K562 (cell line): Measurements from ENCODE around the gene UGT1A10. TPM values are rescaled to one million over a fixed set of nuclear protein-coding genes. Genes with fewer than 3 reads are reported as not detected.

Experiments
- ATAC-seq: fragments of 200-7000 bp; cut with Tn5 transposase; 3 replicates; pipeline ENCODE4 v1.9.1; 2020; ENCODE audit warnings: moderate library complexity
- BruUV-seq: library from RNA; stranded (reverse); fragments of 400-500 nt; replicated peaks from 2 replicates; lab custom pipeline; 2021; lab: Mats Ljungman, UMichigan
- CTCF ChIA-PET: fragments of 300-600 bp; formaldehyde crosslinking; extraction: SDS; loops from one replicate; lab custom pipeline; 2021; ENCODE audit warnings: low intra/inter-chr PET ratio; lab: Yijun Ruan, JAX
- POLR2A ChIA-PET: fragments of 300-600, 350-650 bp; sonication (Branson Sonifier 250); formaldehyde crosslinking; extraction: SDS; loops from one replicate; lab custom pipeline; 2021; ENCODE audit warnings: antibody characterized with exemption, inconsistent platforms; lab: Yijun Ruan, JAX
- DNase-seq, 4 experiments: peaks; one replicate each; pipeline versions ENCODE4 v3.0.0 to v3.0.0-alpha.2; 2011 to 2018; ENCODE audit warnings: low spot score in 3 of 4, mixed read lengths in 3 of 4; ENCODE audit errors: extremely low read depth in 1 of 4
- FAIRE-seq: peaks from 2 replicates; lab custom pipeline; 2011; peaks lifted over from hg19 to GRCh38; lab: Jason Lieb, UNC
- H2AFZ ChIP-seq: 2 replicates; pipeline ENCODE4 v1.6.0; 2011; ENCODE audit warnings: low read depth, low read length, control low read depth, inconsistent platforms
- H3K27ac ChIP-seq: fragments of 200-600 bp; 3 replicates; pipeline ENCODE4 v1.8.0; 2011; ENCODE audit warnings: low read depth, mild to moderate bottlenecking, control low read depth, inconsistent platforms, low read length, moderate library complexity, mixed read lengths; ENCODE audit errors: extremely low read depth
- H3K27me3 ChIP-seq, 2 experiments: fragments of 300-600 bp in 1 of 2; 2 replicates in 1 of 2; 3 replicates in 1 of 2; pipeline versions ENCODE4 v1.6.0 to v1.8.0; 2011; ENCODE audit warnings: inconsistent platforms in 2 of 2, low read length in 2 of 2, mild to moderate bottlenecking in 1 of 2, mixed read lengths in 1 of 2, moderate library complexity in 1 of 2; ENCODE audit not compliant: control insufficient read depth in 2 of 2, insufficient read depth in 2 of 2
- H3K36me3 ChIP-seq: fragments of 300-600 bp; 3 replicates; pipeline ENCODE4 v1.8.0; 2011; ENCODE audit warnings: mild to moderate bottlenecking, low read length, inconsistent platforms; ENCODE audit not compliant: control insufficient read depth, insufficient read depth
- H3K4me1 ChIP-seq, 2 experiments: fragments of 200-600 bp in 1 of 2; replicated peaks in 1 of 2; 2 replicates in 1 of 2; 3 replicates in 1 of 2; pipeline versions ENCODE4 v1.5.1 to v1.8.0; 2011; ENCODE audit warnings: inconsistent platforms in 2 of 2, low read length in 2 of 2, mild to moderate bottlenecking in 1 of 2, mixed read lengths in 1 of 2, moderate library complexity in 1 of 2; ENCODE audit not compliant: control insufficient read depth in 2 of 2, insufficient read depth in 2 of 2
- H3K4me2 ChIP-seq: 2 replicates; pipeline ENCODE4 v1.6.1; 2011; ENCODE audit warnings: low read length, control low read depth, inconsistent platforms, mixed read lengths; ENCODE audit not compliant: insufficient read depth
- H3K4me3 ChIP-seq: fragments of 200-600 bp; sonication (generic), shearing (Covaris generic); 2 replicates; pipeline ENCODE4 v1.5.1; 2016; ENCODE audit warnings: control low read depth, inconsistent platforms
- H3K79me2 ChIP-seq: fragments of 200-600 bp; 3 replicates; pipeline ENCODE4 v1.8.0; 2011; ENCODE audit warnings: low read length, inconsistent platforms; ENCODE audit not compliant: control insufficient read depth, insufficient read depth
- H3K9ac ChIP-seq, 2 experiments: 2 replicates each; pipeline versions ENCODE4 v1.6.0 to v1.6.1; 2011; ENCODE audit warnings: low read depth in 2 of 2, low read length in 2 of 2, control low read depth in 1 of 2, inconsistent platforms in 1 of 2, mild to moderate bottlenecking in 1 of 2, mixed read lengths in 1 of 2; ENCODE audit not compliant: insufficient read depth in 1 of 2
- H3K9me1 ChIP-seq: one replicate; pipeline ENCODE4 v1.6.0; 2011; ENCODE audit warnings: inconsistent platforms, mild to moderate bottlenecking, low read length, moderate library complexity; ENCODE audit not compliant: control insufficient read depth, insufficient read depth
- H3K9me3 ChIP-seq: replicated peaks from 2 replicates; pipeline ENCODE4 v1.5.1; 2011; ENCODE audit warnings: low read depth, low read length, inconsistent platforms; ENCODE audit not compliant: control insufficient read depth, insufficient read depth
- H4K20me1 ChIP-seq: replicated peaks from 2 replicates; pipeline ENCODE4 v1.6.1; 2011; ENCODE audit warnings: low read length, inconsistent platforms, mixed read lengths; ENCODE audit not compliant: control insufficient read depth, insufficient read depth
- HDAC3 ChIP-seq: fragments of 450-650 bp; IDR thresholded peaks from 2 replicates; pipeline ENCODE4 v1.6.1; 2018; ENCODE audit warnings: borderline replicate concordance, mild to moderate bottlenecking, moderate library complexity; ENCODE audit not compliant: partially characterized antibody
- XRCC3 ChIP-seq: fragments of 450-650 bp; IDR thresholded peaks from 2 replicates; pipeline ENCODE4 v1.6.1; 2017; ENCODE audit warnings: mild to moderate bottlenecking, moderate library complexity
- ZC3H4 ChIP-seq: sonication (generic); formaldehyde crosslinking; IDR thresholded peaks from 2 replicates; pipeline ENCODE4 v1.9.0; 2021; ENCODE audit warnings: missing genetic modification reagents, borderline replicate concordance
- ZNF551 ChIP-seq: fragments of 250-450 bp; sonication (Bioruptor Pico); IDR thresholded peaks from 2 replicates; pipeline ENCODE4 v1.5.0; 2021; ENCODE audit warnings: mild to moderate bottlenecking, moderate library complexity
- ZNF75A ChIP-seq: fragments of 450-650 bp; formaldehyde crosslinking; IDR thresholded peaks from 2 replicates; pipeline ENCODE4 v1.4.0; 2020; ENCODE audit warnings: mild to moderate bottlenecking
- WGBS: fragments of 100-300 bp; shearing (Covaris generic); methylation state at CpG from one replicate; pipeline ENCODE4 v1.1.6; 2016; ENCODE audit warnings: low coverage, mixed read lengths; ENCODE audit not compliant: insufficient coverage; ENCODE audit errors: missing lambda C conversion rate; 5-methylcytosine and 5-hydroxymethylcytosine counted together
- in situ Hi-C: fragments of 300-500 bp; cut with MboI; formaldehyde crosslinking; loops from 4 replicates; pipeline ENCODE4 v1.15.0; 2018; ENCODE audit warnings: inconsistent platforms, mixed read lengths
- intact Hi-C: fragments of 100-400 bp; cut with micrococcal nuclease; formaldehyde crosslinking; loops from 2 replicates; pipeline ENCODE4 v1.14.2; 2022
- polyA plus RNA-seq, 8 experiments: library from polyadenylated mRNA; depleted of rRNA in 4 of 8; stranded (reverse) in 5 of 8; unstranded in 3 of 8; fragments of >200 nt; fragmentation: Nextera tagmentation in 2 of 8; fragmentation: Illumina TruSeq in 1 of 8; extraction: Ambion mirVana in 2 of 8; extraction: Trizol in 1 of 8; gene quantifications; 2 replicates each; pipeline versions ENCODE4 v1.2.1 to v1.2.3, GENCODE V29; 2011 to 2014; ENCODE audit warnings: inconsistent platforms in 1 of 8, missing spikeins in 1 of 8
- total RNA-seq, 7 experiments: library from RNA; depleted of rRNA in 6 of 7; stranded (reverse); fragments of >200 nt in 6 of 7; fragmentation: Illumina TruSeq in 2 of 7; extraction: Trizol in 2 of 7; gene quantifications; 2 replicates each; pipeline versions ENCODE4 v1.2.1 to v1.2.3, GENCODE V29; 2011 to 2021; ENCODE audit warnings: low replicate concordance in 1 of 7
- TF ChIP-seq, protein P1 (sequence below), 2 experiments: fragments of 450-650 bp; IDR thresholded peaks; 2 replicates each; pipeline ENCODE4 v1.6.1; 2016; ENCODE audit warnings: mild to moderate bottlenecking in 2 of 2, borderline replicate concordance in 1 of 2, low read depth in 1 of 2, moderate library complexity in 1 of 2
- TF ChIP-seq, protein P2 (sequence below): fragments of 250-450 bp; sonication (Bioruptor Pico); IDR thresholded peaks from 2 replicates; pipeline ENCODE4 v1.8.0; 2021; ENCODE audit warnings: mild to moderate bottlenecking, moderate library complexity

UGT1A10 gene
- total and polyA plus RNA-seq, 9 of the 15 experiments (the other 6 are each of a cell fraction or from before 2014, with no cell fraction given), result not detected

DNA sequence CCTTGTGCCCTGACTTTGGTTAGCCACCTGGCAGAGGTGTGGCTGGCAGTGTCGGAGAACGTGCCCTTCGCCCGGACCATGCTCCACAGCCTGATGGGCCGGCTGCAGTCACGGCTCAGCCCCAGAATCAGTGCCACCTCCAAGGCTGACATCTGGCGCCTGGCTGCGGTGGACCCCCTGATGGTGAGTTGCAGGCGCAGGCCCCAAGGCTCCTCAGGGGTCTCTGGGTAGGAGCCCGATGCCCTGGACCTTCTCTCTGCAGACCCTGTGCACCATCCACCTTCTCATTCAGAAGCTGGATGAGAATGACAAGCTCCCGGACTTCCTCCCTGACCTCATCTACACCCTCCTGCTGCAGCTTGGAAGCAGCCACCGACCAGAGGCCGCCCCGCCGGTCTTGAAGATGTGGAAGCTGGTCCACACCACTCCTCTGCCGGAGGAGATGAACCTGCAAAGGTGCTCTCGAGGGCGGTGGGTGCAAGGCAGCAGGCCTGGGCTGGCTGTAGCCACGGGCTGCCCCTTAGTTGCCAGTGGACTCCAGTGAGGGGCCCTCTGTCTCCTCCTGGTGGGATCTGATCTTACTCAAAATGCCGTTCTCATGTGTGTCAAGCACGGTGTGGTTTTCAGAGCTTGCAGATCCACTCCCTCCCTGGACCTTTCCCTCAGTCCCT is 186.0 kb downstream of the UGT1A10 start:
- H2AFZ ChIP-seq, result no peak overlapping the region
- 0% methylated on average over 9 of the region's 21 CpGs for WGBS
- ChIA-PET POLR2A (interaction anchor here (1.5 kb wide), 1 partner anchor 10 kb away, joined by 6 read pairs; no protein-coding TSS in a partner anchor), CTCF (no interaction called here)
- ATAC-seq (no peak), DNase-seq (no peak), FAIRE-seq (no peak)
- no peaks in the 10 kb centered on the region for H3K79me2 ChIP-seq
- H4K20me1 ChIP-seq, result no peaks in the 10 kb centered on the region; the same call in 1 of the 2 replicates
- in situ Hi-C loops (no loop called here), intact Hi-C loops (no loop called here)
- no peaks in the 10 kb centered on the region; a peak in 1 of 5 replicates for H3K4me1 ChIP-seq
- no peaks in the 10 kb centered on the region for H3K9me3 ChIP-seq
- no peak overlapping the region for H3K4me3 ChIP-seq
- H3K36me3 ChIP-seq, result no peaks in the 10 kb centered on the region
- H3K9me1 ChIP-seq, result no peaks in the 10 kb centered on the region
- no peak overlapping the region for H3K9ac ChIP-seq
- H3K27me3 ChIP-seq, result peaks cover 2 to 58% of the 10 kb centered on the region in 2 experiments; a peak in 3 of 5 replicates
- no peak overlapping the region for H3K27ac ChIP-seq
- BruUV-seq, result no TSS peak
- no peak overlapping the region for H3K4me2 ChIP-seq
- TF ChIP-seq XRCC3 (no peak), HDAC3 (no peak), ZNF75A (no peak), ZC3H4 (CRISPR knock-in tag) (no peak), ZNF551 (CRISPR knock-in tag) (no peak)
- TF ChIP-seq, protein P1, sequence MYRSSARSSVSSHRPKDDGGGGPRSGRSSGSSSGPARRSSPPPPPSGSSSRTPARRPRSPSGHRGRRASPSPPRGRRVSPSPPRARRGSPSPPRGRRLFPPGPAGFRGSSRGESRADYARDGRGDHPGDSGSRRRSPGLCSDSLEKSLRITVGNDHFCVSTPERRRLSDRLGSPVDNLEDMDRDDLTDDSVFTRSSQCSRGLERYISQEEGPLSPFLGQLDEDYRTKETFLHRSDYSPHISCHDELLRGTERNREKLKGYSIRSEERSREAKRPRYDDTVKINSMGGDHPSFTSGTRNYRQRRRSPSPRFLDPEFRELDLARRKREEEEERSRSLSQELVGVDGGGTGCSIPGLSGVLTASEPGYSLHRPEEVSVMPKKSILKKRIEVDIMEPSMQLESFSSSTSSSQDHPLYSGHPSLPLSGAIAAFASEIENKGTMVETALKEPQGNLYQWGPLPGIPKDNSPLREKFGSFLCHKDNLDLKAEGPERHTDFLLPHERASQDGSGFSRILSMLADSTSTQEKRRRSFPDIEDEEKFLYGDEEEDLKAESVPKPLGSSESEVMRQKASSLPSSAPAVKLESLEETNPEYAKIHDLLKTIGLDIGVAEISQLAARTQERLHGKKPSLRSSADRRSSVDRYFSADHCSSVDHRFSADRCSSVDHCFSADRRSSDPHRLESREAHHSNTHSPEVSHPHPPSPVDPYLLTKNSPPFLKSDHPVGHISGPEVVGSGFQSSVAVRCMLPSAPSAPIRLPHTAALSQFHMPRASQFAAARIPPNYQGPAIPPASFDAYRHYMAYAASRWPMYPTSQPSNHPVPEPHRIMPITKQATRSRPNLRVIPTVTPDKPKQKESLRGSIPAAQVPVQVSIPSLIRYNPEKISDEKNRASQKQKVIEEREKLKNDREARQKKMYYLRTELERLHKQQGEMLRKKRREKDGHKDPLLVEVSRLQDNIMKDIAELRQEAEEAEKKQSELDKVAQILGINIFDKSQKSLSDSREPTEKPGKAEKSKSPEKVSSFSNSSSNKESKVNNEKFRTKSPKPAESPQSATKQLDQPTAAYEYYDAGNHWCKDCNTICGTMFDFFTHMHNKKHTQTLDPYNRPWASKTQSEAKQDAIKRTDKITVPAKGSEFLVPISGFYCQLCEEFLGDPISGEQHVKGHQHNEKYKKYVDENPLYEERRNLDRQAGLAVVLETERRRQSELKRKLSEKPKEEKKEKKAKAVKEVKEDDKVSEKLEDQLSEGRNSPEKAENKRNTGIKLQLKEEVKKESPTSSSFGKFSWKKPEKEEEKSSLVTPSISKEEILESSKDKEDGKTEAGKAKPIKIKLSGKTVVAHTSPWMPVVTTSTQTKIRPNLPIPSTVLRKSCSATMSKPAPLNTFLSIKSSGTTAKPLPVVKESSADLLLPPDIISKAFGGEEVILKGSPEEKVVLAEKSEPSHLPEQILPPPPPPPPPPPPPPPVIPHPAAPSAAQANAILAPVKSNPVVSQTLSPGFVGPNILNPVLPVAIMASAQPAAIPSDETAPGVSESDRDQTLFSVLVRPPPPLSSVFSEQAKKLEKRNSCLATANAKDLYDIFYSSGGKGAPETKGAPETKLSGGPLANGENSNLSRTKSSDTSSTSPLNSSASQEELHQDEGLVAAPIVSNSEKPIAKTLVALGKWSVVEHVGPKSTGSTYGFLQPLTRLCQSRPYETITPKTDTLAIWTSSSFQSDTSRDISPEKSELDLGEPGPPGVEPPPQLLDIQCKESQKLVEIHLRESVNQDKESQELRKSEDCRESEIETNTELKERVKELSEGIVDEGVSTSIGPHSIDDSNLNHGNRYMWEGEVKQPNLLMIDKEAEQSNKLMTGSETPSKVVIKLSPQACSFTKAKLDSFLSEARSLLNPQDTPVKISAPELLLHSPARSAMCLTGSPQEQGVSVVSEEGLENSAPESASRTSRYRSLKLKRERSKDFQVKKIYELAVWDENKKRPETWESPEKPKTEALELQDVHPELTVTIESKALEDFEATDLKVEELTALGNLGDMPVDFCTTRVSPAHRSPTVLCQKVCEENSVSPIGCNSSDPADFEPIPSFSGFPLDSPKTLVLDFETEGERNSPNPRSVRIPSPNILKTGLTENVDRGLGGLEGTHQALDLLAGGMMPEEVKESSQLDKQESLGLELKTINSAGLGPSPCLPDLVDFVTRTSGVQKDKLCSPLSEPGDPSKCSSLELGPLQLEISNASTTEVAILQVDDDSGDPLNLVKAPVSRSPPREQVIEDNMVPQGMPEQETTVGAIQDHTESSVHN (IDR thresholded peaks at IDR 0.05; ENCODE audit: borderline replicate concordance in 1 of 2, low read depth in 1 of 2), result no peak
- TF ChIP-seq, protein P2, sequence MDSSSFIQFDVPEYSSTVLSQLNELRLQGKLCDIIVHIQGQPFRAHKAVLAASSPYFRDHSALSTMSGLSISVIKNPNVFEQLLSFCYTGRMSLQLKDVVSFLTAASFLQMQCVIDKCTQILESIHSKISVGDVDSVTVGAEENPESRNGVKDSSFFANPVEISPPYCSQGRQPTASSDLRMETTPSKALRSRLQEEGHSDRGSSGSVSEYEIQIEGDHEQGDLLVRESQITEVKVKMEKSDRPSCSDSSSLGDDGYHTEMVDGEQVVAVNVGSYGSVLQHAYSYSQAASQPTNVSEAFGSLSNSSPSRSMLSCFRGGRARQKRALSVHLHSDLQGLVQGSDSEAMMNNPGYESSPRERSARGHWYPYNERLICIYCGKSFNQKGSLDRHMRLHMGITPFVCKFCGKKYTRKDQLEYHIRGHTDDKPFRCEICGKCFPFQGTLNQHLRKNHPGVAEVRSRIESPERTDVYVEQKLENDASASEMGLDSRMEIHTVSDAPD (CRISPR knock-in tag), result no peak
